NOMO-1 treated with dmso at 0.1 percent for 144 hours (cell line): ENCODE measurements around the gene AASDH.

Experiments
- DNase-seq: peaks from one replicate; lab custom pipeline; 2025; ENCODE audit not compliant: unreplicated experiment; lab: John Stamatoyannopoulos, UW

The AASDH gene

GRCh38 chr4:56288663-56289062 lies 98.6 kb downstream of the AASDH start:
- DNase-seq, result no peak
